Activated effector memory CD4-positive, alpha-beta T cell treated with Interleukin-2 at 50 U/mL for 16 hours (primary cell): ENCODE data around the gene NLRP7.
"Not testable (repeated sequence)": the region's sequence is repeated elsewhere in the genome, so short reads cannot be mapped to it uniquely, and the experiment has no call there.

Experiments used
- DNase-seq: peaks from one replicate; pipeline ENCODE4 v3.0.0-alpha.2; 2020

The NLRP7 gene

DNA sequence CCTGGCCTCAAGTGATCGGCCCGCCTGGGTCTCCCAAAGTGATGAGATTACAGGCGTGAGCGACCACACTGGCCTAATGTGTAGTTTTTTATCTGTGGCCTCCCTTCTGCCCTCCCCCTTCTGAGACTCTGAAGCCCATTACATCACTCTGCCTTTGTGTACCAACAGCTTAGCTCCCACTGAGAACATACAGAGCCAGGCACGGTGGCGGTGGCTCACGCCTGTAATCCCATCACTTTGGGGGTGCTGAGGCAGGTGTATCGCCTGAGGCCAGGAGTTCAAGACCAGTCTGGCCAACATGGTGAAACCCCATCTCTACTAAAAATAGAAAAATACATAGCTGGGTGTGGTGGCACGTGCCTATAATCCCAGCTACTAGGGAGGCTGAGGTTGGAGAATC is 28.8 kb downstream of the NLRP7 start:
- DNase-seq: no peak

DNA sequence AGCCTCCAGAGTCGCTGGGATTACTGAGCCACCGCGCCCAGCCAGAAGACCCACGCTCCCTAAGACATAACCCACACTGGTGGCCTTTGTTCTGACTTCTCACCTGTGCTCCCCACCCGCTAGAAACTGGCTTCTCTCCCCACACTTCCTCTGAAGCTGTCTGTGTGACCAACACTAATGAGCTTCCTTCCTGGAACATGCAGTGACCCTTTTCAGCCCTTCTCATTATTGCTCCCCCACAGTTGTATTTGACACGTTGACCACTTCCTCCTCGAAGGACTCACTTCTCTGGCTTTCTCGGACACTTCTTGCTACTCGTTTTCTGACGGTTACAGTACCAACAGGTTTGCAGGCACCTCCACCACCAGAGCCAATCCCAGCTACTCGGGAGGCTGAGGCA is 30.5 kb downstream of the NLRP7 start:
- DNase-seq: no peak

DNA sequence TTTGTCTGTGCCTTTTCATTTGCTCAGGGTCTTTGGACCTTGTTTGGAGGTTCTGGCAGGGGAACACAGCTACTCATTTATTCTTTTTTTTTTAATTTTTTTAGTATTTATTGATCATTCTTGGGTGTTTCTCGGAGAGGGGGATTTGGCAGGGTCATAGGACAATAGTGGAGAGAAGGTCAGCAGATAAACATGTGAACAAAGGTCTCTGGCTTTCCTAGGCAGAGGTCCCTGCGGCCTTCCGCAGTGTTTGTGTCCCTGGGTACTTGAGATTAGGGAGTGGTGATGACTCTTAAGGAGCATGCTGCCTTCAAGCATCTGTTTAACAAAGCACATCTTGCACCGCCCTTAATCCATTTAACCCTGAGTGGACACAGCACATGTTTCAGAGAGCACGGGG is 39.4 kb downstream of the NLRP7 start:
- DNase-seq: not testable (repeated sequence)

DNA sequence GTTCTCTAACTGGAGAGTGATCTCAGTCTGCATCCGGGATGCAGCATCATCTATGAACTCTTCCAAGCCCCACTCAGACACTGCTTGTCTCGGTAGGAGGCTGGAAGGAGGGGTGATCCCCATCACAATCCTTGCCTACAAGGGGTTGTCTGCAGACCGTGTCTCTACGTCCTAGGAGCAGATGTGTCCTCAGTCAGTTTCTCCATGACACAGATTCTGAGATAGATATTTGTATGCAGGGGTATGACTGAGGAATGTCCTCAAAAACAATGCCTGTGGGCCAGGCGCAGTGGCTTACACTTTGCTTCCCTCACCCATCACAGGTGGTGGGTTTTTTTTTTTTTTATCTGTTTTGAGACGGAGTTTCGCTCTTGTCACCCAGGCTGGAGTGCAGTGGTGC is 40.5 kb downstream of the NLRP7 start:
- no peak for DNase-seq

DNA sequence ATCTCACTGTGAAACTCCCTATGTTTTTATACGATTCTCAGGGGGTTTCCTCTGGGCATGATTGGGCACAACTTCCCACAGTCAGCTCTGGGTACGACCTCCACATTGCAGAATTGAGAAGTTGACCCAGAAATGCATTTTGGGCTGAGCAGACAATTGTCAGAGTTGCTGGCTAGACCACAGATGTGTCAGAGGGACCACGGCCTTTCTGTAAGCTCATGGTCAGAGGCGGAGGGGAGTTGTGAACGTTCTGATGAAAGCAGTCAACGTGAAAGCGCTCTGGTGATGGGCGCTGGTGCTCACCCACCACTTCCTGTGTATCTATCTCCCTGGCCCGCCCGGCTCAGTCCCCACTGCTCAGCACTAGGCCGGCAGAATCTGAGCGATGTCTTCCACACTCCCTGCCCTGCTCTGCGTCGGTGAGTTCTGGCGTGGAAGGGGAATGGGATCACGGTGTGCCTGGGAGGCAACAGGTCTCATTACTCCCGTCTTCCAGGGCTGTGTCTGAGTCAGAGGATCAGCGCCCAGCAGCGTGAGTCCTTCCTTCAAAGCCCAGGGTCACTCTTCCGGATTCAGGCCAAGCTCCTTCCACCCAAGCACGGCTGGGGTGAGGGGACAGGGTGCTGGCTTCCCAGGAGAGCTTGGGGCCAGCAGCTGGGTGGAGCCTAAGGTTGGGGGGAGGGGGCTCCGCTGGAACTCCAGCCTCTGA is 41.4 kb downstream of the NLRP7 start, which contains the start of gene NCR1:
Gene NCR1, plus strand, starts transcription at position 346 of the 709 bp plus-strand sequence. Its CDS starts 40 bp downstream, at position 386.
- no peak for DNase-seq

DNA sequence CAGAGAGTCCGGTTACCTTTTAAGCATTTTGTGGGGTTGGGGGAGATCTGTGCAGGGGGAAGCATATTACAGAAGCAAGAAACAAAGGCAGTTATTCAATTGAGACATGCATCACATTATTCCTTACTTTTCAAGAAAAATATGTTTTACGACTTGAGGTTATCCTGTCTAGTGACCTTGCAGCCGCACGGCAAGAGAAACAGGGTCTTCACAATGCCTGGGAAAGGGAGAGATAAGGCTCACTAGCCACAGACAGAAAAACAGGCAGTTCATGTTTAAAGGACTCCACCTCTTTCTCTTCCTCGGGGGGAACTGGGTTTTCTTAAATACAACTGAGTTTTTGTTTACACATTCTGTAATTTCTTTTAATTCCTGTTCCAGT is 41.9 kb downstream of the NLRP7 start:
- DNase-seq: no peak

DNA sequence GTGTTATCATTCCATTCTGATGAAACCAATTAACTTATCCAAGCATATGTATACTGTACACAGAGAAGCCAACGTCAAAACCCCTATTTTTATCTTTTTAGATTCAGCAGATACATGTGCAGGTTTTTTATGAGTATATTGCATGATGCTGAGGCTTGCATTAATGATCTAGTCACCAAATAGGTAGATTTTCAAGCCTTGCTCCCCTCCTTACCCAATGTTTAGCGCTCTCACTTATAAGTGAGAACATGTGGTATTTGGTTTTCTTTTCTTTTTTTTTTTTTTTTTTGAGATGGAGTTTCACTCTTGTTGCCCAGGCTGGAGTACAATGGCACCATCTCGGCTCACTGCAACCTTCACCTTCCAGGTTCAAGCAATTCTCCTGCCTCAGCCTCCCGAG is 43.1 kb downstream of the NLRP7 start:
- DNase-seq: not testable (repeated sequence)

DNA sequence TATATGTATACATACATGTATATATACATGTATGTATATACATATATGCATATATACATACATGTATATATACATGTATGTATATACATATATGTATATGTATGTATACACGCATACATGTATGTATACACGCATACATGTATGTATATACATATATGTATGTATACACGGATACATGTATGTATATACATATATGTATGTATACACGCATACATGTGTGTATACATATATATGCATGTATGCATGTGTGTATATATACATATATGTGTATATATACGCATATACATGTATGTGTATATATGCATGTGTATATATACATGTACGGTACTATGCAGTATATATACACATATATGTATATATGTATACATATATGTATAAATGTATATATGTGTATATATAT is 44.0 kb downstream of the NLRP7 start:
- no peak for DNase-seq

DNA sequence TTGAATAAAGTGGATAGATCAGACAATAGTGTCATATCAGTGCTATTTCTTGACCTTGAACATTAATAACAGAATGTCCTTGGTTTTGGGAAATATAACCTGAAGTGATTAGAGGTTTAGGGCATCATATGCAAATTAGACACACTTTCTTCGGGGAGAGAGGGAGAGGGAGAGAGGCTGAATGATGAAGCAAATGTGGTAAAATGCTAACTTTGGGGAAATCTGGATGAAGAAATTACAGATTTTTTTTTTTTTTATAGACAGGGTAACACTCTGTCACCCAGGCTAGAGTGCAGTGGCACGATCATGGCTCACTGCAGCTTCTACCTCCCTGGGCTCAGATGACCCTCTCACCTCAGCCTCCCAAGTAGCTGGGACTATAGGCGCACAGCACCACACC is 45.3 kb downstream of the NLRP7 start:
- no peak for DNase-seq

DNA sequence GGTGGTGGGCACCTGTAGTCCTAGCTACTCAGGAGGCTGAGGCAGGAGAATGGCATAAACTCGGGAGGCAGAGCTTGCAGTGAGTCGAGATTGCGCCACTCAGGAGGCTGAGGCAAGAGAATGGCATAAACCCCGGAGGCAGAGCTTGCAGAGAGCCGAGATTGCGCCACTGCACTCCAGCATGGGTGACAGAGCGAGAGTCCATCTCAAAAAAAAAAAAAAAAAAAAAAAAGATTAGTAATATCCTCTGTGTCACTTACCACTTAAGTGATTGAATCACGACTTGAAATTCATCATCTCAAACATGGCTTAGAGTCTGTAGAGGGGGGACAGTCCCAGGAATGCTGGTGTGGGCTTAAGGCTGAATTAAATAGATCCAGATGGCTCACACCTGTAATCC is 46.2 kb downstream of the NLRP7 start:
- not testable (repeated sequence) for DNase-seq

DNA sequence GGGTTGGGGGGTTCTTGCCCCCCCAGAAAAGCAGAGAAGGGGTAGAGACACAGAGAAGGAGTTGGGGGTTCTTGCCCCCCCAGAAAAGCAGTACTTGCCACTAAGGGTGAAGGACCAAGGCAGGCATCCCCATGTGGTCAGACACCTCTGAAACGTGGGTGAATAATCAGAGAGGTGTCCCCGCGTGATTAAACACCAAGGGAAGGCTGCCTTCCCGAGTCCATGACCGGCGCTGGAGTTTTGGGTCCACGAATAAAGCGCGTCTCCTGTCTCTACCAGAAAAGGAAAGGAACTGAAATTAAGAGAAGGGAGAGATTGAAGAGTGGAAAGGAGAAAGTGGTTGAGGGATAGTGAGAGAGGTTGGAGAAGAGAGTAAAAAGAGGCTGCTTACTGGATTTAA is 47.7 kb downstream of the NLRP7 start:
- not testable (repeated sequence) for DNase-seq

DNA sequence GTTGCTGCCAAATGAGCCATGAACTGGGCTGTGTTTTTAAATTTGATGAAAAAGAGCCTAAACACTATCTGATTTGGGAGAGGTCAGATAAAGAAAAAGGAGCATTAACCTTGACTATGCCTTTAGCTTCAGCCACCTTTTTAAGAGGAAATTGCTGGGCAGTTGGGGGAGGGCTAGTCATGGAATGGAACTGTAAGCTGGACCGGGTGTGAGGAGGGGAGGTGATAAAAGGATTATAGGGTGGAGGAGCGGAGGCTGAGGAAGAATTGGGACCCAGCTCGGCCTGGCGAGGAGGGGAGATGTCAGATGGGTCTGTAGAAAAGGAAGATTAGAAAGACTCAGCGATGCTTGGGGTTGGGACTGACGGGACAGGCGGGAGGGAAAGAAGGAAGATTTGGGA is 48.6 kb downstream of the NLRP7 start:
- not testable (repeated sequence) for DNase-seq

DNA sequence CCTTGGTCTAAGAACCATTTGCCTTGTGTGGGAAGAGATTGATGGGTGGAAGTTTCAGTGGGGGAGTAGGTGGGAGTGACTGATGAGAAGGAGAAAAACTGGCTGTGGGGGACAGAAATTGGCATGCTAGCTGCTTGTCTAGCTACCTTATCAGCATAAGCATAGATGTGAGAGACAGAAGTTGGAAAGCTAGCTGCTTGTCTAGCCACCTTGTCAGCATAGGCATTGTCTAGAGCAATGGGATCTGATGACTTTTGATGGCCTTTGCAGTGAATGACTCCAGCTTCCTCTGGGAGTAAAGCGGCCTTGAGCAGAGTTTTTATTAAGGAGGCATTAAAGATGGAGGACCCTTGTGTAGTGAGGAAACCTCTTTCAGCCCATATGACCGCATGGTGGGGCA is 51.3 kb downstream of the NLRP7 start:
- DNase-seq: no peak

DNA sequence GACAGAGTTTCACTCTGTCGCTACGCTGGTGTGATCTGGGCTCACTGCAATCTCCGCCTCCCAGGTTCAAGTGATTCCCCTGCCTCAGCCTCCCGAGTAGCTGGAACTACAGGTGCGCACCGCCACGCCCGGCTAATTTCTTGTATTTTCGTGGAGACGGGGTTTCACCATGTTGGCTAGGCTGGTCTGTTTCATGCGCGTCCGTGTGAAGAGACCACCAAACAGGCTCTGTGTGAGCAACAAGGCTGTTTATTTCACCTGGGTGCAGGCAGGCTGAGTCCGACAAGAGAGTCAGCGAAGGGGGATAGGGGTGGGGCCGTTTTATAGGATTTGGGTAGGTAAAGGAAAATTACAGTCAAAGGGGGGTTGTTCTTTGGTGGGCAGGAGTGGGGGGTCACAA is 53.2 kb downstream of the NLRP7 start:
- DNase-seq: not testable (repeated sequence)

DNA sequence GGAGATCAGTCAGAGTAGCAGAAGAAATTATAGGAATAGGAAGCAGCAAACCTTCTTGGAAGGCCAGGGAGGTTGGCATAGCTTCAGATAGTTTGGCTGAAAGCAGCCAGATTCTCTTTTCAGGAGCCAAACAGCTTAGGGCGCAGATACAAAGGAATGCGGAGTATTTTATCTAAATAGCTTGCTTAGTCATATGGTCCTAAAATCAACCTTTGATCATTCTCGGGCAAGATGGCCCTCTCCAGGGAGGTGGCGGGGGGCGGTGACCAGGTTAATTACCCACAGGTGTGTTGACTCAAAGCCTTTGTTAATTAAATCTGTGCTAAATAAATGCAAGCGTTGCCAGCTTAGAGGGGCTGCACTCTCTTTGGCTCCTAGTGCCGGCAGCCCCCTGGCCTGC is 53.9 kb downstream of the NLRP7 start:
- no peak for DNase-seq

DNA sequence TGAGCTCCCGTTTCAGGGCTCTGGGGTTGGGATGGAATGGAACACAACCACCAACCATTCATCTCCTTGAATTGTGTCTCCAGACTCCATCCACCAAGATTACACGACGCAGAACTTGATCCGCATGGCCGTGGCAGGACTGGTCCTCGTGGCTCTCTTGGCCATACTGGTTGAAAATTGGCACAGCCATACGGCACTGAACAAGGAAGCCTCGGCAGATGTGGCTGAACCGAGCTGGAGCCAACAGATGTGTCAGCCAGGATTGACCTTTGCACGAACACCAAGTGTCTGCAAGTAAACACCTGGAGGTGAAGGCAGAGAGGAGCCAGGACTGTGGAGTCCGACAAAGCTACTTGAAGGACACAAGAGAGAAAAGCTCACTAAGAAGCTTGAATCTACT is 57.8 kb downstream of the NLRP7 start:
- DNase-seq: no peak

DNA sequence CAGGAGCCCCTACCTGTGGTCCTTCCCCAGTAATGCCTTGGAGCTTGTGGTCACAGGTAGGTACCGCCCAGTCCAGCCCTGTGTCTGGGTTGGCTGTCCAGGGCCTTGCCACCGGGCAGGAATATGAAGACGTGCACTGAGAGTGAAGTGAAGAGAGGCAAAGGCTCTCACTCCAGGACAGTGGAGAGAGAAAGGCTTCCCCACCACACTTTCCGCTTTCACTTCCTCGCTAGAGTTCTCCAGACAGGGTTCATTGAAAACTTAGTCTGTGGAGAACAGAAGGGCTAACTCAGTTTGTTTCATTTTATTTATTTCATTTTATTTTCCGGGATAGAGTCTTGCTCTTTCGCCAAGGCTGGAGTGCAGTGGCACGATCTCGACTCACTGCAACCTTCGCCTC is 59.1 kb downstream of the NLRP7 start:
- DNase-seq: no peak

DNA sequence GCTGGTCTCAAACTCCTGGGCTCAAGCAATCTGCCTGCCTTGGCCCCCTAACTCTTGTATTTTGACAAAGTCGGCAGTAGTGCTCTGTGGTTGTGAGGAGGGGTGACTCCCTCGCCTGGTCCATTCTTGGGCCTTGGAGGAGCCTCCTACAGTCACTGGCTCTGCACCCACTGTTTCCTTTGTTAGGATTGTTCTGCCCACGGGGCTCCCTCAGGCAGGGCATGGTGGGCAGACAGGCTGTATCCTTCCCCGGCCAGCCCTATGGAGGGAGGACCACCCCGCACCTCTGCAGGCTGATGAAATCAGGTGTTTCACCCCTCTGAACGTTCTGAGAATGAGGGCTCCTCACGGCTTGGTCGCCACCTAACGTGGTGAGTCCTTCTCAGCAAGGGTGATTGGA is 64.1 kb downstream of the NLRP7 start:
- no peak for DNase-seq

DNA sequence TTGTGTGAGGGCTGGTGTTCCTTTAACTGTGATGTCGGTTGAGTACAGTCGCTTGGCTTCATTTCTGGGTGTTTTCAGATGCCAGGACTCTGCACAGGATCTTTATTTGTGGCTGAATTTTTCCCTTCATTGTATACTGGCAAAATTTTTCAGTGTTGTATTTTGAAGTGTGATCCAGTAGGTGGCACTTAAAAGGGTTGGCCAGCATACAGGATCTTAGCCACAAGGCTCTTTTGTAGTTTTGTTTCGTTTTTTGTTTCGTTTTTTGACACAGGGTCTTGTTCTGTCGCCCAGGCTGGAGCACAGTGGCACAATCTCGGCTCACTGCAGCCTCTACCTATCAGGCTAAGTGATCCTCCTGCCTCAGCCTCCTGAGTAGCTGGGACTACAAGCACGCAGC is 64.6 kb downstream of the NLRP7 start:
- no peak for DNase-seq

DNA sequence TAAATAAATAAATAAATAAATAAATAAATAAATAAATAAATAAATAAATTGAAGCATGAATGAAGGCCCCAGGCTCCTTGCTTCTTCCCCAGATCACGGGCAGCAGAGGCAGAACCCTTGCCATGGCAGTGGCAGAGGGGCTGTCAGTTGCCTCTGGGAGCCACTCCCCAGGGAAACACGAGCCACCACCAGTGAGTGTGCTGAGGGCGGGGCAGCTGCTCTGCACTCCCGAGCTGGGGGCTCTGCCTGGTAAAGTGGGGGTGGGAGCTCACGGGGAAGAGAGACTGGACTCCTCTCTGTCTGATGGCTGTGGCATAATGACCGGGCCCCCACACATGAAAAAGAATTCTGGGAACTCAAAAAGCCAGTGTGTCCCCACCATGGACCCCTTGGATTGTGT is 65.4 kb downstream of the NLRP7 start:
- no peak for DNase-seq

DNA sequence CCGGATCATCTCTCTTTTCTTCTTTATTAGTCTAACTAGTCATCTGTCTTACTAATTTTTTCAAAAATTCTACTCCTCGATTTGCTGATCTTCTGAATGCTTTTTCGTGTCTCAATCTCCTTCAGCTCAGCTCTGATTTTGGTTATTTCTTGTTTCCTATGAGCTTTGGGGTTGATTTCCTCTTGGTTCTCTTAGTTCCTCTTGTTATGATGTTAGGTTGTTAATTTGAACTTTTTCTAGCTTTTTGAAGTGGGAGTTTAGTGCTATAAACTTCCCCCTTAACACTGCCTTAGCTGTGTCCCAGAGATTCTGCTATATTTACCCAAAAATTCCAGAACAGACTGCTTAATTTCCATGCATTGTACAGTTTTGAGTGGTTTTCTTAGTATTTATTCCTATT is 69.9 kb downstream of the NLRP7 start:
- no peak for DNase-seq

DNA sequence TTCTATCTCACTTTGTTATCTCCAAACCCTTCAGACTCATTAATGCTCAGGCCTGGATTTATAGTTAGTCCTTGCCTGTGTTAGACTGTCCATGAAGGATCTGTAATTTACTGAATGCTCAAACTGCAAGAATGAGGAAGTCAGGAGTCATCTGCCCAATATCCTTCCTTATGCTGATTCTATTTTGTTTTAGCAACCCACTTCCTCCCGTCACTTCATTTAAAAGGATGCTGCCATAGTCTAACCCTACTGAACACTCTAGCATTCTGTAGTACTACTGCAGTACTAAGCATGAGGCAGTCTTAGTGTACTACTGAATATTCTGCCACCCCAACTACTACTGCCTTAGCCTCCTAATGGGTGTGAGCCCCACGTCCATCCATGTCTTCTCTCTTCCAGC is 71.8 kb downstream of the NLRP7 start:
- DNase-seq: no peak

DNA sequence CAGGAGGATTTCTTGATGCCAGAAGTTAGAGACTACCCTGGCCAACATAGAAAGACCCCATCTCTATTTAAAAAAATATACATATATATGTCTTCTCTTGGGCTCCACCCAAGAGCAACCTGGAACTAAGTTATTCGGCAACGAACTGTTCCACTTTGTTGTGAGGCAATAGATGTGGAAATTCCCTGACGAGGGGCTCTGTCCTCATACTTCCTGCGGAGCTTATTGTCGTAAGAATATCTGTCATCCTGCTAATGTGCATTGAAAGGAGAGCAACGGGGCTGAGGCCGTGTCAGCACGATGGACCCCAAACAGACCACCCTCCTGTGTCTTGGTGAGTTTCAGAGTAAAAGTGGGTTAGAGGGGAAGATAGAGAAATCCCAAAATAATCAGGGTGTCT is 73.3 kb downstream of the NLRP7 start, which contains the start of gene FCAR:
Gene FCAR, plus strand, starts transcription at position 246 of the 400 bp plus-strand sequence. Its CDS starts 55 bp downstream, at position 301.
- no peak for DNase-seq
